OCI-M2 (cell line): Measurements from ENCODE around the gene SLC9A5.
A peak's percentile ranks its signal among the peaks of the same experiment; 100 is the strongest.

Source experiments
- DNase-seq: peaks from one replicate; lab custom pipeline; 2025; ENCODE audit not compliant: unreplicated experiment; lab: John Stamatoyannopoulos, UW

Gene SLC9A5

GRCh38 chr16:67257486-67258160 is 8.8 kb downstream of the SLC9A5 start:
- no peak for DNase-seq

GRCh38 chr16:67258161-67258835 is 9.5 kb downstream of the SLC9A5 start:
- DNase-seq: no peak

DNA sequence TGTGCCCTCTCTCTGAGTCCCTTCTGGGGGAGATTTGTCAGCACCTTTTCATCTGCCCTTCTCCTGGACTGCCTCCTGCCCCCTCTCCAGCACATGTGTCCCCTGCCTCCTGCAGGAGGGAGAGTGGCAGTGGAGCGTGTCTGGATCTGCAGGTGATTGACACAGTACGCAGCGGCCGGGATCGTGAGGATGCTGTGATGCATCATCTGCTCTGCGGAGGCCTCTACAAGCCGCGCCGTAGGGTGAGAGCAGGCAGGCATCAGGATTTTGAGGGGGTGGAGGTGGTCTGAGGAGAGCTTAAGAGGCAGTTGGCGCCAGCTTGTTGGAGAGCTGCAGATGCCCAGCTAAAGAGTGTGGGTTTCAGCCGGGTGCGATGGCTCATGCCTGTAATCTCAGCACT is 10.9 kb downstream of the SLC9A5 start:
- DNase-seq: no peak

DNA sequence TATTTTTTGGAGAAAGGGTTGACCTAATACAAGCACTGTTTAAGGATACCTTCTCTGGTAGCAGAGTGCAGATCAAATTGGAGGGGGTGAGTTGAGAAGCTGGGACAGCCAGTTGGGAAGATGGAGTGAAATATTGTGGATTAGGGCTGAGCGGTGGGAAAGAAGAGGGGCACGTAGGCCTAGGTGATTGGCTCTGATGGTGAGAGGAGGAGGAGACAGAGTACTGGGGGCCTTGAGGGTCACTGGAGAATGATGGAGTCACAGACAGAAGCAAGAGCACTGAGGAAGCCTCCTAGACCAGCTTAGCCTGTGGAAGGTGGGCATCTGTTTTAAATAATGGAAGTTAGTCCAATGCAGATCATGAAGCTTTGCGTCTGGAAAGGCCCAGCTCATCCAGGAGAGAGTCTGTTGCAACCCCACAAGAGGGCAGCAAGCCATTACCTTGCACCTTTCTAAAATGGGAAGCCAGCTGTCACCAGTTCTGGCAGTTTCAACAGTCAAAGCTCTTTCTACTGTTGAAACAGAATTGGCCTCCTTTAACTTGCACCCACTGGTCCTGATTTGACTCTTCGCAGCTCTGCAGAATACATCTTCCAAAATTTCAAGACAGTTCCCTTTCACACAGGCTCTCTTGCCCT is 11.8 kb downstream of the SLC9A5 start:
- no peak for DNase-seq

DNA sequence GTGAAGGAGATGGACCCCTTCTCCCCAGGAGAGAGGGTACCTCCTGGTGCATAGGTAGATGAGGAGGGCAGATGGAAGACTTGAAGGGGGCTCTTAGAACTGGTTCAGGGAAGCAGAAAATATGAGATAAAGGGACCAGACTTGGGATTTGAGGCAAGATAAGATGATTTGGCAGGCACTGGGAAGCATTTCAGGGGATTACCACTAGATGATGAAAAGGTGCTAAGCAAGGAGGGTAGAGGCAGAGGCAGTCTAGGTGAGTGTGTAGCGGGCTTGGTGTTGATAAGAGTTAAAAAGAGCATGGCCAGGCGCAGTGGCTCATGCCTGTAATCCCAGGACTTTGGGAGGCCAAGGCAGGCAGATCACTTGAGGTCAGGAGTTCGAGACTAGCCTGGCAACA is 14.4 kb downstream of the SLC9A5 start:
- DNase-seq: no peak

DNA sequence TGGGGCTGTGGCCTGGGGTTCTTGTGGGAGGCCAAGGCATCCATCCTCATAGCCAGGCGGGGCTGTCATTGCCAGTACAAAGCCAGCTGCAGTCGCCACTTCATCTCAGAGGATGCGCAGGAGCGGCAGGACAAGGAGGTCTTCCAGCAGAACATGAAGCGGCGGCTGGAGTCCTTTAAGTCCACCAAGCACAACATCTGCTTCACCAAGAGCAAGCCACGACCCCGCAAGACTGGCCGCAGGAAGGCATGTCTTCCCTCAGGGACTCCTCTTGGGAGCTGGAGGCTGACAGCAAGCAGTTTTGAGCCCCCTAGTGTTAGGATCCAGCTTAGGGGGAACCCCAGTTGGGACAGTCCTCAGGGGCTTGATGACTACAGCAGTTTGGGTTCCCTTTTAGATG is 15.5 kb downstream of the SLC9A5 start:
- no peak for DNase-seq

DNA sequence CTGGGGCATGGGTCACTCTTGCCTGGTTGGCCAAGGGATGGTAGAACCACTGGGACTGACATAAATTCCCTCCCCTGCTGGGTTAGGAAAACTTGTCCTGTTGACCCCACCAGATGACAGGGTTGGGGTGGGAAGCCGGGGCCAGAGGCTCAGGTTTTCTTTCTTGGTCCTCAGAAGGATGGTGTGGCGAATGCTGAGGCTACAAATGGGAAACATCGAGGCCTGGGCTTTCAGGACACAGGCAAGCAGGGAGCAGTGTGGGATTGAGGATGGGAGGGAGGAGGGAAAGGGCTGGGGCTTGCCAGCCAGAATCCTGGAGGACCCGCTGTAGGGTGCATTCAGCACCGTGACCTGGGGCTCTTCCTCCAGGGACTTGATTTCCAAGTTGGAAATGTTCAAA is 16.1 kb downstream of the SLC9A5 start:
- no peak for DNase-seq

DNA sequence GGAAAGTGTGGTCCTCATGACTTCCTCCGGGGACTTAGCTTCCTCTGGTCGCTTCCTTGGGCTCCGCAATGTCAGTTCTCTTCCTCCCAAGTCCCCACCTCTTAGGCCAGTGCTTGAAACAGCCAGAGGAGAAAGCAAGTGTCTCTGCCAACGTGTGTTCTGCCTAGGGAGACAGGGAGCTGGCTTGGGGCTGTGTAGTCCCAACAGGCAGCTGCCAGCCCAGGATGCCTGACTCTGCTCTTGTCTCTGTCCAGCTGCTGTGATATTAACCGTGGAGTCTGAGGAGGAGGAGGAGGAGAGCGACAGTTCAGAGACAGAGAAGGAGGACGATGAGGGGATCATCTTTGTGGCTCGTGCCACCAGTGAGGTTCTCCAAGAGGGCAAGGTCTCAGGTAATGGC is 17.1 kb downstream of the SLC9A5 start:
- DNase-seq: no peak

- peak; percentile 64 for DNase-seq
Measured at GRCh38 chr16:67268136-67268579, 19.4 kb downstream of the SLC9A5 start.

DNA sequence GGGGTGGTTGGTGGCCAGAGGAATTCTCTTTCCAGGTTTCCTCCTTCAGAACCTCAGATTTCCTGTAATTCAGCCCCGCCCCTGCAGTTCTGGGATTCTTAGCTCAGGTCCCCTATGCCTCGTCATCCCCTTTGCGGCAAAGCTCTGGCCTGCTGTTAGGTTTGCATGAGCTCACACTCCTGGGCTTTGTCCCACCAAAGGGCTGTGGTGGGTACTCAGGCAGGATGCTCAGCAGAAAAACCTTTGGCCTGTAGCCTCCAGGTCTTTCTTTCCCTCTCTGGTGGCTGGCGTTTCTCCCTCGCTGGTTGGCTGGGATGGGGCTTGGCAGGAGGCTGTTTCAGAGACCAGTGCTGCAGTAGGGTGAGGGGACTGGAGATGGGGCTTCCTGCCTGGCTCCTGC is 21.0 kb downstream of the SLC9A5 start:
- DNase-seq: no peak

- no peak for DNase-seq
Measured at GRCh38 chr16:67270931-67271338, 22.2 kb downstream of the SLC9A5 start.

DNA sequence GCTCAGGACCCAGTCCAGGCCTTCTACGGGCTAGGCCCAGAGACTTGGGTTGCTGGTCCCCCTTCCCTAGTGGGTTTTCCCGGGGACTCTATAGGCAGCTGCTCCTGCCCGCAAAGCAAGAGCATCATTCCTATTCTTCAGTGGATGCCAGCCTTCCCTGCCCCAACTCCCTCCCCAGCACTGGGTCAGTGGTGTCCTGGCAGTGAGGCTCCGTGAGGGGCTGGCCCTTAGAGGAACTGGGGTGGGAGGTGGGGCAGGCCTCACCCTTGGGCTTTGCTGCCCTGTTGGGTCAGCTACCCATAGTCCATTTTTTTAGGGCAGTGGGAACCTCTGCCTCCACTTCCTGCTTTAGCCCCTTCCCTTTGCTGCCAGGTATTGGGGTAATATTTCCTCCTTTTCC is 22.7 kb downstream of the SLC9A5 start:
- no peak for DNase-seq

- no peak for DNase-seq
Measured at GRCh38 chr16:67275321-67275720, 26.5 kb downstream of the SLC9A5 start.

- no peak for DNase-seq
Measured at GRCh38 chr16:67277294-67277998, 28.7 kb downstream of the SLC9A5 start.

GRCh38 chr16:67277999-67278772 is 29.4 kb downstream of the SLC9A5 start:
- no peak for DNase-seq

GRCh38 chr16:67278773-67279295 is 30.1 kb downstream of the SLC9A5 start:
- DNase-seq: no peak

GRCh38 chr16:67279296-67280089 is 30.7 kb downstream of the SLC9A5 start, which contains the start of gene PLEKHG4:
TSS of gene PLEKHG4 (plus strand) at chr16:67279532. CDS start at chr16:67280045, 513 bp downstream.
- no peak for DNase-seq

DNA sequence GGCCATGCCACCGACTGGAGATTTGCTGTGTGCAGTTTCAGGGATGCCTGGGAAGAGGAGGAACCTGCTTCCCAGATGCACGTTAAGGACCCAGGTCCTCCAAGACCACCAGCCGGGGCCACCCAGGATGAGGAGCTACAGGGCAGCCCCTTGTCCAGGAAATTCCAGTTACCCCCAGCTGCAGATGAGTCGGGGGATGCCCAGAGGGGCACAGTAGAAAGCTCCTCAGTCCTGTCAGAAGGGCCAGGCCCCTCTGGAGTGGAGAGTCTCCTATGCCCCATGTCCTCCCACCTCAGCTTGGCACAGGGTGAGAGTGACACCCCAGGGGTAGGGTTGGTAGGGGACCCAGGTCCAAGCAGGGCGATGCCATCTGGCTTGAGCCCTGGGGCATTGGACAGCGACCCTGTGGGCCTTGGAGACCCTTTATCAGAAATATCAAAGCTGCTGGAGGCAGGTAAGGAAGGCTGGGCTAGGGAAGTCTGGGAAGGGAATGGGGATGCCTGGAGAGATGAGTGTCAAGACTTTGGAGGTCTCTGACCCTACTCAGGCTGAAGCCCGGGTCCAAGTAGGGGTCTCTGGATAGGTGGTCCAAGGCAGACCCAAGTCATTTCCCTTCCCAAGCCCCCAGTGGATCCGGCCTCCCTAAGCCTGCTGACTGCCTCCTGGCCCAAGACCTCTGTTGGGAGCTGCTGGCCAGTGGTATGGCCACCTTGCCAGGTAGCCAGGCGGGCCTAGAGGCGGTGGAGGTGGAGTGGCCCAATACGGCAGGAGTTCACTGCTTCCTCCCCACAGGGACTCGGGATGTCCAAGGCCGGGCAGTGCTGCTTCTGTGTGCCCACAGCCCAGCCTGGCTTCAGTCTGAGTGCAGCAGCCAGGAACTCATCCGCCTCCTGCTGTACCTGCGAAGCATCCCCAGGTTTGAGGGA is 31.6 kb downstream of the SLC9A5 start:
- no peak for DNase-seq
